ENCODE data around the gene FTCD. TPM values are rescaled to one million over a fixed set of nuclear protein-coding genes. Genes with fewer than 3 reads are reported as not detected.

FTCD gene
- total and polyA plus RNA-seq, 9 of the 15 experiments (the other 6 are each of a cell fraction or from before 2014, with no cell fraction given), result 0.11 to 1.6 (median 0.67) TPM; not detected in 5

GRCh38 chr21:46183910-46184624 is 28.7 kb upstream of the FTCD start, which contains the start of gene SPATC1L (continued):
- TF ChIP-seq HBP1 (CRISPR knock-in tag; IDR thresholded peaks at IDR 0.05) (no peak), ARID4B (CRISPR knock-in tag; IDR thresholded peaks at IDR 0.05) (no peak; the same call in 1 of the 2 replicates), ATF4 (CRISPR knock-in tag; IDR thresholded peaks at IDR 0.05) (no peak), FOXP1 (CRISPR knock-in tag; IDR thresholded peaks at IDR 0.05) (no peak), CEBPB (tag; IDR thresholded peaks at IDR 0.05) (no peak), HSF4 (CRISPR knock-in tag; IDR thresholded peaks at IDR 0.05; ENCODE audit: borderline replicate concordance) (no peak), XRCC3 (IDR thresholded peaks at IDR 0.05) (no peak), DLX4 (CRISPR knock-in tag; IDR thresholded peaks at IDR 0.05) (no peak), RBFOX2 (IDR thresholded peaks at IDR 0.05; ENCODE audit: low read depth, low read length) (no peak), TSHZ1 (CRISPR knock-in tag; IDR thresholded peaks at IDR 0.05) (no peak), ETS1 (conservative IDR thresholded peaks at IDR 0.05; ENCODE audit: control insufficient read depth, low read depth, low read length) (no peak), ZNF436 (CRISPR knock-in tag; IDR thresholded peaks at IDR 0.05) (no peak), CREBBP (IDR thresholded peaks at IDR 0.05; ENCODE audit: low read depth, low read length) (no peak), NFYB (IDR thresholded peaks at IDR 0.05; ENCODE audit: extremely low read depth, insufficient read length) (no peak), SIRT6 (IDR thresholded peaks at IDR 0.05; ENCODE audit: low read depth, low read length) (no peak)
